ENCODE data around the gene SLC41A3.

SLC41A3 gene

DNA sequence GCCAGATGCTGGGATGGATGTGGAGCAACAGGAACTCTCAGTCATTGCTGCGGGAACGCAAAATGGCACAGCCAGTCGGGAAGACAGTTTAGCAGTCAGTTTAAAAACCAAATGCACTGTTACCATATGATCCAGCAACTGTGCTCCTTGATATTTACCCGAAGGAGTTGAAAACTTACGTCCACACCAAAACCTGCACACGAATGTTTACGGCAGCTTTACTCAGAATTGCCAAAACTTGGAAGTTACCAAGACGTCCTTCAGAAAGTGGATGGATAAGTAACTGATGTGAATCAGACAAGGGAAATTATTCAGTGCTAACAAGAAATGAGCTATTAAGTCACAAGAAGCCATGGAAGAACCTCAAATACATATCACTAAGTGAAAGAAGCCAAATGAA lies 36.1 kb upstream of the SLC41A3 start:
- TF ChIP-seq, protein P1, sequence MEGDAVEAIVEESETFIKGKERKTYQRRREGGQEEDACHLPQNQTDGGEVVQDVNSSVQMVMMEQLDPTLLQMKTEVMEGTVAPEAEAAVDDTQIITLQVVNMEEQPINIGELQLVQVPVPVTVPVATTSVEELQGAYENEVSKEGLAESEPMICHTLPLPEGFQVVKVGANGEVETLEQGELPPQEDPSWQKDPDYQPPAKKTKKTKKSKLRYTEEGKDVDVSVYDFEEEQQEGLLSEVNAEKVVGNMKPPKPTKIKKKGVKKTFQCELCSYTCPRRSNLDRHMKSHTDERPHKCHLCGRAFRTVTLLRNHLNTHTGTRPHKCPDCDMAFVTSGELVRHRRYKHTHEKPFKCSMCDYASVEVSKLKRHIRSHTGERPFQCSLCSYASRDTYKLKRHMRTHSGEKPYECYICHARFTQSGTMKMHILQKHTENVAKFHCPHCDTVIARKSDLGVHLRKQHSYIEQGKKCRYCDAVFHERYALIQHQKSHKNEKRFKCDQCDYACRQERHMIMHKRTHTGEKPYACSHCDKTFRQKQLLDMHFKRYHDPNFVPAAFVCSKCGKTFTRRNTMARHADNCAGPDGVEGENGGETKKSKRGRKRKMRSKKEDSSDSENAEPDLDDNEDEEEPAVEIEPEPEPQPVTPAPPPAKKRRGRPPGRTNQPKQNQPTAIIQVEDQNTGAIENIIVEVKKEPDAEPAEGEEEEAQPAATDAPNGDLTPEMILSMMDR (IDR thresholded peaks at IDR 0.05; ENCODE audit: low read depth, low read length, poor library complexity, severe bottlenecking) = no peak
- no peak for TF ChIP-seq EZH2phosphoT487 (IDR thresholded peaks at IDR 0.05; ENCODE audit: borderline replicate concordance, low read length)

GRCh38 chr3:126119008-126119675 lies 35.2 kb upstream of the SLC41A3 start:
- Histone ChIP-seq H3K9me3 (ENCODE audit: control insufficient read depth, insufficient read depth, low read length) (no peaks in the 10 kb centered on the region), H3K36me3 (ENCODE audit: control insufficient read depth, low read length) (no peaks in the 10 kb centered on the region), H3K27ac (ENCODE audit: low read depth, low read length) (no peak overlapping the region), H3K4me3 (ENCODE audit: low read length) (no peak overlapping the region), H3K79me2 (ENCODE audit: control insufficient read depth, low read length) (no peaks in the 10 kb centered on the region), H3F3A (ENCODE audit: control insufficient read depth, insufficient read depth) (no peaks in the 10 kb centered on the region), H3K9me2 (replicated peaks; ENCODE audit: control insufficient read depth, low read length) (no peaks in the 10 kb centered on the region), H3K4me2 (ENCODE audit: low read length) (no peak overlapping the region), H4K20me1 (ENCODE audit: control insufficient read depth, insufficient read depth, low read depth, low read length) (no peaks in the 10 kb centered on the region), H3K4me1 (ENCODE audit: control insufficient read depth, low read length) (no peaks in the 10 kb centered on the region), H3K27me3 (ENCODE audit: control insufficient read depth, low read length) (peaks cover 4% of the 10 kb centered on the region; the same call in 1 of the 2 replicates)
- TF ChIP-seq, protein P1 (IDR thresholded peaks at IDR 0.05; ENCODE audit: low read depth, low read length, poor library complexity, severe bottlenecking) = no peak
- TF ChIP-seq EZH2phosphoT487 (IDR thresholded peaks at IDR 0.05; ENCODE audit: borderline replicate concordance, low read length) = no peak

More for the DNA sequence above, 36.1 kb upstream of the SLC41A3 start:
- no peak overlapping the region for H3K4me3 ChIP-seq (ENCODE audit: low read length)
- H3K79me2 ChIP-seq (ENCODE audit: control insufficient read depth, low read length) = no peaks in the 10 kb centered on the region
- H3K27ac ChIP-seq (ENCODE audit: low read depth, low read length) = no peak overlapping the region
- H3K9me2 ChIP-seq (replicated peaks; ENCODE audit: control insufficient read depth, low read length) = no peaks in the 10 kb centered on the region
- H3K36me3 ChIP-seq (ENCODE audit: control insufficient read depth, low read length) = no peaks in the 10 kb centered on the region
- H4K20me1 ChIP-seq (ENCODE audit: control insufficient read depth, insufficient read depth, low read depth, low read length) = no peaks in the 10 kb centered on the region
- H3K9me3 ChIP-seq (ENCODE audit: control insufficient read depth, insufficient read depth, low read length) = no peaks in the 10 kb centered on the region
- no peaks in the 10 kb centered on the region for H3F3A ChIP-seq (ENCODE audit: control insufficient read depth, insufficient read depth)
- no peaks in the 10 kb centered on the region for H3K4me1 ChIP-seq (ENCODE audit: control insufficient read depth, low read length)
- H3K4me2 ChIP-seq (ENCODE audit: low read length) = no peak overlapping the region
- H3K27me3 ChIP-seq (ENCODE audit: control insufficient read depth, low read length) = peaks cover 4% of the 10 kb centered on the region; the same call in 1 of the 2 replicates

- Histone ChIP-seq H3K4me2 (ENCODE audit: low read length) (no peak overlapping the region), H3K27me3 (ENCODE audit: control insufficient read depth, low read length) (peaks cover 4% of the 10 kb centered on the region; the same call in 1 of the 2 replicates), H3K4me3 (ENCODE audit: low read length) (no peak overlapping the region), H3K9me3 (ENCODE audit: control insufficient read depth, insufficient read depth, low read length) (no peaks in the 10 kb centered on the region), H4K20me1 (ENCODE audit: control insufficient read depth, insufficient read depth, low read depth, low read length) (no peaks in the 10 kb centered on the region), H3K4me1 (ENCODE audit: control insufficient read depth, low read length) (no peaks in the 10 kb centered on the region), H3K79me2 (ENCODE audit: control insufficient read depth, low read length) (no peaks in the 10 kb centered on the region), H3K36me3 (ENCODE audit: control insufficient read depth, low read length) (no peaks in the 10 kb centered on the region), H3K9me2 (replicated peaks; ENCODE audit: control insufficient read depth, low read length) (no peaks in the 10 kb centered on the region), H3F3A (ENCODE audit: control insufficient read depth, insufficient read depth) (no peaks in the 10 kb centered on the region), H3K27ac (ENCODE audit: low read depth, low read length) (no peak overlapping the region)
- TF ChIP-seq, protein P1 (IDR thresholded peaks at IDR 0.05; ENCODE audit: low read depth, low read length, poor library complexity, severe bottlenecking) = no peak
- no peak for TF ChIP-seq EZH2phosphoT487 (IDR thresholded peaks at IDR 0.05; ENCODE audit: borderline replicate concordance, low read length)
Measured at GRCh38 chr3:126118591-126118990, 34.7 kb upstream of the SLC41A3 start.

Measured in DOHH2 (cell line).